ENCODE measurements around the gene MED25.

DNA sequence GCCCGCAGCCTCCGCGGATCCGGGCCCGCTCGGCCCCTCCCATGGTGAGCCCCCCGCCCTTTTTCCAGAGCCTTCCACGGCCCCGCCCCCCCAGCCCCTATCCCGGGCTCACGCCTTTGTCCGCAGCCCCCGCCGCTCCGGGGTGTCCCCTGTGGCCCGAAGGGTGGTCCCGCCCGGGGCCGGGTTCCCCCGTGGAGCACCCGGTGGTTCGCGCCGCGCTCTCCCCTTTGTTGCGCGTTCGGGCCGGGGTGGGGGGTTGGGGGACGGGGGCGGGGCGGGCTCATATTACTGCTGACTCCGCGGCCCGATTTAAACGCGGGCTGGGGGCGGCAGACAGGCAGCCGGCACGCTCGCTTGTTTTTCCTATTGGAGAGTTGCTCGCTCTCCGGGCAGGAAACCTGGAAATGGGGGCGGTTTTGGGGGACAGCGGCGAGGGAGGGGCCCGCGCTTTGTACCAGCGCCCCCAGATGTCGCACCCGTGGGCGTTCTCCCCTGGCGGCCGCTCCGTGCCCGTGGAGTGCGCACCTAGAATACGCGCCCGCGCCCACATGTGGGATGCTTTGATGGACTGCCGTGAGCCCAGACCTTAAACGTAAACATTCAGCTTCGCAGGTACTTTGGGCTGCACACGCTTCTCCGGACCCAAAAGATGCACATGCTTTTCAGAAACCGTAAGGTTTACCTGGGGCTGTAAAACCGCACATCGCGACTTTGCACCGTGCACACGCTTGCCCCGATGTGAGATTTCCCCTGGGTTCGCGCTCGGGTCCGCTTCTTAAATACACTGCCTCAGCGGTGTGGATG lies 33.6 kb downstream of the MED25 start:
- TF ChIP-seq CTCF (IDR thresholded peaks at IDR 0.05; ENCODE audit: control extremely low read depth in 1 of 3, insufficient read depth in 1 of 3, low read depth in 1 of 3, low read length in 3 of 3) = no peak
- no peak for TF ChIP-seq EZH2 (IDR thresholded peaks at IDR 0.05; ENCODE audit: low read depth, low read length, severe bottlenecking)
- TF ChIP-seq TEAD4 (IDR thresholded peaks at IDR 0.05; ENCODE audit: low read depth, low read length) = no peak
- TF ChIP-seq POLR2AphosphoS5 (IDR thresholded peaks at IDR 0.05; ENCODE audit: low read depth, low read length) = no peak
- no peak for TF ChIP-seq HDAC6 (IDR thresholded peaks at IDR 0.05; ENCODE audit: low read depth, low read length)
- TF ChIP-seq BRCA1 (IDR thresholded peaks at IDR 0.05; ENCODE audit: low read depth, low read length) = no peak
- no peak for TF ChIP-seq RFX5 (IDR thresholded peaks at IDR 0.05; ENCODE audit: borderline replicate concordance, low read depth, low read length)
- no peak for TF ChIP-seq KDM5A (IDR thresholded peaks at IDR 0.05; ENCODE audit: low read length)
- no peak for TF ChIP-seq TCF12 (IDR thresholded peaks at IDR 0.05; ENCODE audit: low read depth, low read length)
